Large intestine (tissue), 3 donors: ENCODE results near the gene ZBTB17. TPM values are rescaled to one million over a fixed set of nuclear protein-coding genes. Genes with fewer than 3 reads are reported as not detected.
A peak's percentile ranks its signal among the peaks of the same experiment; 100 is the strongest.

Source experiments
- DNase-seq, 2 donors: peaks; one replicate each; pipeline versions ENCODE4 v3.0.0 to v3.0.0-alpha.2; 2013
- H3K27ac ChIP-seq: one replicate; pipeline ENCODE4 v1.5.1; 2013; ENCODE audit warnings: low read length
- H3K27me3 ChIP-seq: 2 replicates; pipeline ENCODE4 v1.6.1; 2013; ENCODE audit warnings: low read length; ENCODE audit not compliant: control insufficient read depth, insufficient read depth
- H3K36me3 ChIP-seq: 2 replicates; pipeline ENCODE4 v1.6.1; 2013; ENCODE audit warnings: low read length; ENCODE audit not compliant: control insufficient read depth, insufficient read depth
- H3K4me1 ChIP-seq: one replicate; pipeline ENCODE4 v1.6.1; 2013; ENCODE audit warnings: low read length; ENCODE audit not compliant: control insufficient read depth, insufficient read depth
- H3K4me3 ChIP-seq: one replicate; pipeline ENCODE4 v1.5.1; 2013; ENCODE audit warnings: low read length
- H3K9me3 ChIP-seq: one replicate; pipeline ENCODE4 v1.6.1; 2013; ENCODE audit warnings: mild to moderate bottlenecking, low read depth, low read length, moderate library complexity; ENCODE audit not compliant: control insufficient read depth
- WGBS: methylation state at CpG from one replicate; pipeline ENCODE4 v1.1.5; 2013; ENCODE audit warnings: low lambda C conversion rate; ENCODE audit not compliant: insufficient coverage; 5-methylcytosine and 5-hydroxymethylcytosine counted together
- polyA plus RNA-seq: library from polyadenylated mRNA; unstranded; fragments of 120-200 nt; gene quantifications from one replicate; pipeline ENCODE4 v1.2.1, GENCODE V29; 2013

Gene ZBTB17
- polyA plus RNA-seq, 1 donor: 22.8 TPM

GRCh38 chr1:15952317-15953258, 23.3 kb downstream of the ZBTB17 start:
- Histone ChIP-seq H3K4me1 (peaks cover 29% of the 10 kb centered on the region), H3K9me3 (no peaks in the 10 kb centered on the region), H3K27ac (no peak overlapping the region), H3K27me3 (no peaks in the 10 kb centered on the region), H3K36me3 (peaks cover 12% of the 10 kb centered on the region), H3K4me3 (no peak overlapping the region)
- no CpG with 5 or more reads among the region's 27 CpGs for WGBS
- DNase-seq: no peak

GRCh38 chr1:15951341-15952153, 24.4 kb downstream of the ZBTB17 start:
- DNase-seq: peak; percentile 49 to 79
- peaks cover 29% of the 10 kb centered on the region for H3K4me1 ChIP-seq

DNA sequence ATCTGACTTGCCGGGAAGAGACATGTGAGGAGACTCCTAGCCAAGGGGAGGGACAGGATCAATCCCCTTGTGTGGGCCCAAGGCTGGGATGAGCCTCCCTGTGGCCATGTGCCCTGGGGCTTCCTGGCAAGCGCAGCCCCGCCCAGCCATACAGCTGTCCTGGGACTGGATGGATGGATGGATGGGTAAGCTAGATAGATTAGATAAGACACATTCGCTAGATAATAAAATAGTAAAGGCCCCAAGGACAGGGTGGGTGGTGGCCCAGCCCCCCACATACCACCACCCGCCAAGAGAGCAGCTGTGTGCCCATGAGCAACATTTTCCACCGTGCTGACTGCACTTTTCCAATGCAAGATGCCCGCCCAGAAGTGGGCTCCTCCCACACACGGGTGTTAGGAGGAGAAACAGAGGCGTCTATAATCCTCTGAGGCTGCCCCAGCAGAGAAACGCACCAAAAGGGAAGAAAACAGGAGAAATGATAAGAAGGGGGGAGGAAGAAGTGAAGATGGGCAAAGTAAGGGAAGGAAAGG, 25.1 kb downstream of the ZBTB17 start:
- Histone ChIP-seq H3K4me1 (peaks cover 29% of the 10 kb centered on the region), H3K36me3 (peaks cover 27% of the 10 kb centered on the region), H3K4me3 (no peak overlapping the region), H3K27ac (peak overlapping the region; percentile 24), H3K27me3 (no peaks in the 10 kb centered on the region), H3K9me3 (no peaks in the 10 kb centered on the region)
- DNase-seq: peak in 1 of 2 donors; percentile 42
- 14% methylated on average over 2 of the region's 10 CpGs for WGBS

More at GRCh38 chr1:15951341-15952153, 24.4 kb downstream of the ZBTB17 start:
- Histone ChIP-seq H3K36me3 (peaks cover 20% of the 10 kb centered on the region), H3K27ac (no peak overlapping the region), H3K27me3 (no peaks in the 10 kb centered on the region), H3K9me3 (no peaks in the 10 kb centered on the region), H3K4me3 (no peak overlapping the region)
- no CpG with 5 or more reads among the region's 23 CpGs for WGBS

GRCh38 chr1:15950302-15950701, 25.6 kb downstream of the ZBTB17 start:
- Histone ChIP-seq H3K36me3 (peaks cover 33% of the 10 kb centered on the region), H3K9me3 (no peaks in the 10 kb centered on the region), H3K27ac (no peak overlapping the region), H3K4me3 (no peak overlapping the region), H3K27me3 (no peaks in the 10 kb centered on the region), H3K4me1 (peaks cover 29% of the 10 kb centered on the region)
- no CpG with 5 or more reads among the region's 4 CpGs for WGBS
- DNase-seq: no peak

DNA sequence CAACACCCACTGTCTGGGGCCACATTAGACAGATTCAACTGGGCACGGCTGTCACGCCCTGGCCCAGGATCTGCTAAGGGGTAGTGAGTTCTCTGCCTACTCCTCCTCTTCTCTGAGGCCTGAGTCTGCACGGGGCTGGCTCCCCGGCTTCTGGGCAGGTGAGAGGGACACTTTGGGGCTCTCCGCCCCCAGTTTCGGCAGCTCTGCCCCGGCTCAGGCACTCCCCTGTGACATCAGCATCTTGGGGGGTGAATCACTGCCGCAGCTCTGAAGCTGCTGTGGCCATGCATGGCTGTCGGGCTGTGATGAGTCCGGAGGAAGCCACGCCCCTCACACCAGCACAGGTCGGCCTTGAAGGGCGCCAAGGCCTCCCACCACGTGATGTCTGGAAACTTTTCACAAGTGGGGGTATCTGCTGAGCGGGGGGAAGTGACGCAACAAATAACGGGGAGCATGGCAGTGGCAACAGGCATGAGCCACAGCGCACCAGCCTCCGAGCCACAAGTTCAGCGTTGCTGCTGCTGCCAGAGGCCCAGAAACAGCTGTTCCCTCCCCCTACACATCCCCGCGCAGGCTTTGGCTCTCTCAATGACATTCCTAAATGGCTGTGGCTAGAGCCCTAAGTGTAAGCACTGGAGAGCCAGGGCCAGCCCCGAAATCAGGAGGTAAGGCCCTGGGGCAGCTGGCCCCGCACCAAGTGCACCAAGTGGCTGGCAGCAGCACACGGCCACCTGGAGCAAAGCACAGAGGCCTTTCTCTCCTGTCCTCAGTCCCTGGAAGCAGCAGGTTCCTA, 26.3 kb downstream of the ZBTB17 start:
- peaks cover 38% of the 10 kb centered on the region for H3K36me3 ChIP-seq
- no peak overlapping the region for H3K4me3 ChIP-seq
- H3K9me3 ChIP-seq: no peaks in the 10 kb centered on the region
- DNase-seq: peak; percentile 88 to 91
- peak overlapping the region; percentile 59 for H3K27ac ChIP-seq
- no peaks in the 10 kb centered on the region for H3K27me3 ChIP-seq
- H3K4me1 ChIP-seq: peaks cover 29% of the 10 kb centered on the region
- WGBS: no CpG with 5 or more reads among the region's 25 CpGs

- 100% methylated on average over 1 of the region's 15 CpGs for WGBS
- H3K27ac ChIP-seq: peak overlapping the region; percentile 59
- peaks cover 29% of the 10 kb centered on the region for H3K4me1 ChIP-seq
- peak in 1 of 2 donors; percentile 17 for DNase-seq
- peaks cover 46% of the 10 kb centered on the region for H3K36me3 ChIP-seq
- H3K27me3 ChIP-seq: no peaks in the 10 kb centered on the region
- H3K9me3 ChIP-seq: peaks cover 1% of the 10 kb centered on the region
- H3K4me3 ChIP-seq: no peak overlapping the region
Measured at GRCh38 chr1:15948595-15949452, 27.1 kb downstream of the ZBTB17 start.

GRCh38 chr1:15948091-15948591, 27.8 kb downstream of the ZBTB17 start:
- Histone ChIP-seq H3K27ac (no peak overlapping the region), H3K9me3 (peaks cover 3% of the 10 kb centered on the region), H3K36me3 (peaks cover 53% of the 10 kb centered on the region), H3K4me1 (peaks cover 29% of the 10 kb centered on the region), H3K4me3 (no peak overlapping the region), H3K27me3 (no peaks in the 10 kb centered on the region)
- WGBS: no CpG with 5 or more reads among the region's 16 CpGs
- DNase-seq: no peak

GRCh38 chr1:15947382-15948090, 28.4 kb downstream of the ZBTB17 start:
- no peak overlapping the region for H3K27ac ChIP-seq

More at GRCh38 chr1:15947382-15948090, 28.4 kb downstream of the ZBTB17 start:
- Histone ChIP-seq H3K36me3 (peaks cover 59% of the 10 kb centered on the region), H3K4me3 (no peak overlapping the region), H3K9me3 (peaks cover 3% of the 10 kb centered on the region), H3K27me3 (no peaks in the 10 kb centered on the region), H3K4me1 (peaks cover 29% of the 10 kb centered on the region)
- no peak for DNase-seq
- WGBS: no CpG with 5 or more reads among the region's 10 CpGs
